Esophagus squamous epithelium (tissue), 5 donors: ENCODE data around the gene SSC4D. TPM values are rescaled to one million over a fixed set of nuclear protein-coding genes. Genes with fewer than 3 reads are reported as not detected.
"Not testable (repeated sequence)": the region's sequence is repeated elsewhere in the genome, so short reads cannot be mapped to it uniquely, and the experiment has no call there.

Experiments
- DNase-seq: peaks from one replicate; lab custom pipeline; 2025; lab: John Stamatoyannopoulos, UW
- H3K27ac ChIP-seq, 4 donors: fragments of 200-600 bp; sonication (generic); one replicate each; pipeline ENCODE4 v1.5.1; 2016 to 2019; ENCODE audit warnings: mild to moderate bottlenecking in 1 of 4
- H3K27me3 ChIP-seq, 4 donors: fragments of 200-600 bp; sonication (generic); 1 replicate in 3 of 4; 2 replicates in 1 of 4; pipeline versions ENCODE4 v1.5.1 to v1.6.0; 2017 to 2021; ENCODE audit warnings: antibody characterized with exemption in 1 of 4
- H3K36me3 ChIP-seq, 3 donors: fragments of 200-600 bp; sonication (generic); one replicate each; pipeline ENCODE4 v1.5.1; 2016 to 2019
- H3K4me1 ChIP-seq, 3 donors: fragments of 200-600 bp; sonication (generic); one replicate each; pipeline ENCODE4 v1.5.1; 2017 to 2019
- H3K4me3 ChIP-seq, 4 donors: fragments of 200-600 bp; sonication (generic); 1 replicate in 3 of 4; 2 replicates in 1 of 4; pipeline ENCODE4 v1.5.1; 2016 to 2019; ENCODE audit warnings: mild to moderate bottlenecking in 2 of 4, moderate library complexity in 1 of 4
- H3K9me3 ChIP-seq, 3 donors: fragments of 200-600 bp; sonication (generic); one replicate each; pipeline ENCODE4 v1.5.1; 2016 to 2019
- CTCF ChIP-seq, 6 experiments: fragments of 450-650 bp in 4 of 6; fragments of 200-600 bp in 2 of 6; sonication (generic) in 2 of 6; IDR thresholded peaks; one replicate each; pipeline ENCODE4 v1.5.1; 2016 to 2019; ENCODE audit warnings: antibody characterized with exemption in 6 of 6, mild to moderate bottlenecking in 4 of 6, moderate library complexity in 4 of 6
- POLR2A ChIP-seq, 4 donors: fragments of 450-650 bp; IDR thresholded peaks; one replicate each; pipeline ENCODE4 v1.6.1; 2017; ENCODE audit warnings: antibody characterized with exemption in 4 of 4, mild to moderate bottlenecking in 4 of 4, moderate library complexity in 3 of 4
- WGBS, 2 donors: methylation state at CpG; one replicate each; pipeline ENCODE4 v1.1.5; 2018; 5-methylcytosine and 5-hydroxymethylcytosine counted together
- intact Hi-C: fragments of 100-400 bp; cut with DNase I; formaldehyde crosslinking; loops from one replicate; pipeline ENCODE4 v1.15.0; 2022
- total RNA-seq, 4 donors: library from RNA; depleted of rRNA; stranded (reverse); fragments of >200 nt; gene quantifications; one replicate each; pipeline ENCODE4 v1.1.0, GENCODE V29; 2016
- donor health status: DM: yes; HTN: yes; CAD: no.

Gene SSC4D
- total RNA-seq: under 1 TPM in 1 of 4 donors, not detected in 3; 0.48 TPM

DNA sequence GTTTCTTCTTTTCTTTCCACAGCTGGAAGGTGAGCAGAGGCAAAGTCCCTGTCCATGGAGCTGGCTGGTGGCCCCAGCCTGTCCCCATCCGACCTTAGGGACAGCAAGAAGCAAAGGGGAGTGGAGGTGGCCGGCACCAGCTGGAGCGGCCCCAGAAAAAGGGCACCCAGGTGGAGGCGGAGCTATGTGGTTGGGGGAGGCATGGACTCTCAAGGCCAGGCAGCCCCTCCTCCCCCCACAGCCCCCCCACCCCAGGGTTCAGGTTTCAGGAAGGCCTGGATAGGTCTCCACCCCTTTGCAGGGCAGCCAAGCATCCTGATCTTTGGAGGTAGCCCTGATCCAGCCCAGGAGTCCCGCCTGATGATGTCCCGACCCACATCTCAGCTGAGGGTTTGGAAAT lies at the start of gene SSC4D:
TSS of gene SSC4D (minus strand) at position 161 of the 400 bp plus-strand sequence. CDS start 5,258 bp downstream, outside the sequence.
- Histone ChIP-seq H3K9me3 (no peaks in the 10 kb centered on the region), H3K4me1 (no peaks in the 10 kb centered on the region), H3K36me3 (no peaks in the 10 kb centered on the region), H3K4me3 (no peak within 1 kb of the TSS), H3K27ac (no peak within 1 kb of the TSS), H3K27me3 (no peaks in the 10 kb centered on the region)
- DNase-seq: no peak
- TF ChIP-seq CTCF (IDR thresholded peaks at IDR 0.05): no peak
- TF ChIP-seq POLR2A (IDR thresholded peaks at IDR 0.05): no peak
- WGBS, 2 donors: 81 to 91% methylated on average over 2 to 4 of the region's 6 CpGs
- intact Hi-C loops: no loop called here

GRCh38 chr7:76458504-76458903 lies 49.0 kb upstream of the SSC4D start:
- H3K27me3 ChIP-seq, DNase-seq, H3K27ac ChIP-seq, intact Hi-C loops, H3K4me3 ChIP-seq, H3K4me1 ChIP-seq, H3K36me3 ChIP-seq, H3K9me3 ChIP-seq: not testable (repeated sequence)
- WGBS, 2 donors: 25 to 55% methylated on average over 1 to 2 of the region's 4 CpGs

DNA sequence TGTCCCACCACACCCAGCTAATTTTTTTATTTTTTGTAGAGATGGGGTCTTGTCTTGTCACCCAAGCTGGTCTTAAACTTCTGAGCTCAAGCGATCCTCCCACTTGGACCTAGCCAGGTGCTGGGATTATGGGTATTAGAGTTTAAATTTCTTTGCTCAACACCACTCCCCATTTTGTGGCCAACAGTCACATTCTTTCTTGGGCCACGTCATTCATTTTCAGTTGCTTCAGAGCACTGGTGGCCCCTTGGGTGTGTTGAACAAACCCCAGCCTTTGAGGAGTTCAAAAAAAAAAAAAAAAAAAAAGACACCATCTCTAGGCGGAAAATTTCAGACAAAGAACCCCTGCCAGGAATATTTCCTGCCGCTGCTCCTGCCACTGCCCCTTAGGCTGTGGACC lies 47.5 kb upstream of the SSC4D start:
- H3K36me3 ChIP-seq, H3K4me1 ChIP-seq, H3K4me3 ChIP-seq, DNase-seq, H3K9me3 ChIP-seq, intact Hi-C loops, H3K27me3 ChIP-seq: not testable (repeated sequence)
- H3K27ac ChIP-seq: peak overlapping the region in 1 of 4 donors; percentile 36
- WGBS, 2 donors: no CpG with 5 or more reads among the region's 4 CpGs

- H3K27ac ChIP-seq: peak overlapping the region; percentile 70 to 76 (median 72)
- H3K4me1 ChIP-seq: peaks cover 0 to 26% (median 4%) of the 10 kb centered on the region in 3 donors
- intact Hi-C loops, H3K36me3 ChIP-seq, DNase-seq, H3K27me3 ChIP-seq, H3K4me3 ChIP-seq, H3K9me3 ChIP-seq: not testable (repeated sequence)
- WGBS, 2 donors: 0% methylated on average over 3 to 4 of the region's 5 CpGs
These were observed 36.1 kb upstream of the SSC4D start for GRCh38 chr7:76445577-76446008.

- DNase-seq: not testable (repeated sequence)
These were observed 34.3 kb upstream of the SSC4D start for GRCh38 chr7:76443846-76444245.

DNA sequence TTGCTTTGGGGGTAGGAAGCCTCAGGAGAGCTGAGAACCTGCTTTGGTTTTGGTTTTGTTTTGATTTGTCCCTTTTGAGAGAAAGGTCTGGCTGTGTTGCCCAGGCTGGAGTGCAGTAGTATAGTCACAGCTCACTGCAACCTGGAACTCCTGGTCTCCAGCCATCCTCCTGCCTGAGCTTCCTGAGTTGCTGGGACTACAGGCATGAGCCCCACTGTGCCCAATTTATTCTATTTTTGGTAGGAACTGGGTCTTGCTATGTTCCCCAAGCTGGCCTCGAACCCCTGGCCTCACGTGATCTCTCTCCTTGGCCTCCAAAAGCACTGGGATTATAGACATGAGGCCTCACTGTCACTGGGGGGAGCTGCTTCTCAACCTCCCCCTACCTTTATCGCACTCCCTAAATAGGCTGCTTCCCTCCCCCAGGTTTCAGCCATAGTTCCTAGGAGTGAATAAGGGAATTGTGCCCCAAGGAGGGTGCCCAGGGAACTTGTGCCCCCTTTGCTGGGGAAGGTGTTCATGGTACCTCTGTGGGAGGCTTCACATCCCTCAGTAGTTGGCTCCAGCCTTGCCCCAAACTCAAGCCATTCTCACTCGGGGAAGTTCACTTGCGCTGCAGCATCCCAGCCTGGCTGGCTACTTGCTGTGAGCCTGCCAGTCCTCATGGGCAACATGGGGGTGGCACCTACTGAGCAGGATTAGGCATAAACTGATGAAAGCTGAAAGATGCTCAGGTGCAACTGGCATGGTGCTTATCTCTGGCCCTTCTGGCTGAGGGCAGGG lies 33.4 kb upstream of the SSC4D start:
- intact Hi-C loops, H3K4me3 ChIP-seq, H3K27me3 ChIP-seq, H3K27ac ChIP-seq, DNase-seq, H3K36me3 ChIP-seq, H3K9me3 ChIP-seq: not testable (repeated sequence)
- WGBS, 2 donors: 60% methylated on average over 2 of the region's 5 CpGs; no CpG with 5 or more reads in 1 of the 2 donors
- H3K4me1 ChIP-seq: peaks cover 0 to 26% (median 4%) of the 10 kb centered on the region in 3 donors

More at GRCh38 chr7:76443846-76444245, 34.3 kb upstream of the SSC4D start:
- 14 to 24% methylated on average over 7 to 8 of the region's 12 CpGs for WGBS, 2 donors
- H3K4me3 ChIP-seq, intact Hi-C loops, H3K36me3 ChIP-seq, H3K27me3 ChIP-seq, H3K9me3 ChIP-seq: not testable (repeated sequence)
- Histone ChIP-seq H3K27ac (peak overlapping the region in 1 of 4 donors; percentile 21), H3K4me1 (peaks cover 0 to 26% (median 4%) of the 10 kb centered on the region in 3 donors)

DNA sequence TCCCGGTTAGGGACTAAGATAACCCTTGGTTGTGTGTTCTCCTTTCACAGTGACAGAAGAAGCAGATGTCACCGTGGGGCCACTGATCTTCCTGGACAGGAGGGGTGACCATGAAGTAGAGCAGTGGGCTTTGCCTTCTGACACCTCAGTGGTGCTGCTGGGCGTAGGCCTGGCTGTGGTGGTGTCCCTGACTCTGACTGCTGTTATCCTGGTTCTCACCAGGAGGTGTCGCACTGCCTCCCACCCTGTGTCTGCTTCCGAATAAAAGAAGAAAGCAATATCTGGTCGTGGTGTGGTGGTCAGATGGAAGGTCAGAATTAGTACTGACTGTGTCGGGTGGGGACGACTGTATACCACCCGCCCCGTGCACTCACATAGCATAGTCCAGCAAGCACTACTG lies 32.3 kb upstream of the SSC4D start:
- DNase-seq, H3K36me3 ChIP-seq, H3K27ac ChIP-seq, H3K4me3 ChIP-seq, H3K27me3 ChIP-seq, H3K9me3 ChIP-seq, intact Hi-C loops: not testable (repeated sequence)
- no CpG with 5 or more reads among the region's 10 CpGs for WGBS, 2 donors
- peaks cover 0 to 26% (median 4%) of the 10 kb centered on the region in 3 donors for H3K4me1 ChIP-seq

GRCh38 chr7:76440404-76440803 lies 30.9 kb upstream of the SSC4D start:
- H3K27ac ChIP-seq, intact Hi-C loops, H3K9me3 ChIP-seq, H3K27me3 ChIP-seq, H3K36me3 ChIP-seq, H3K4me3 ChIP-seq, DNase-seq: not testable (repeated sequence)
- H3K4me1 ChIP-seq: peaks cover 0 to 22% (median 4%) of the 10 kb centered on the region in 3 donors
- 94% methylated on average over 3 of the region's 4 CpGs; no CpG with 5 or more reads in 1 of the 2 donors for WGBS, 2 donors

DNA sequence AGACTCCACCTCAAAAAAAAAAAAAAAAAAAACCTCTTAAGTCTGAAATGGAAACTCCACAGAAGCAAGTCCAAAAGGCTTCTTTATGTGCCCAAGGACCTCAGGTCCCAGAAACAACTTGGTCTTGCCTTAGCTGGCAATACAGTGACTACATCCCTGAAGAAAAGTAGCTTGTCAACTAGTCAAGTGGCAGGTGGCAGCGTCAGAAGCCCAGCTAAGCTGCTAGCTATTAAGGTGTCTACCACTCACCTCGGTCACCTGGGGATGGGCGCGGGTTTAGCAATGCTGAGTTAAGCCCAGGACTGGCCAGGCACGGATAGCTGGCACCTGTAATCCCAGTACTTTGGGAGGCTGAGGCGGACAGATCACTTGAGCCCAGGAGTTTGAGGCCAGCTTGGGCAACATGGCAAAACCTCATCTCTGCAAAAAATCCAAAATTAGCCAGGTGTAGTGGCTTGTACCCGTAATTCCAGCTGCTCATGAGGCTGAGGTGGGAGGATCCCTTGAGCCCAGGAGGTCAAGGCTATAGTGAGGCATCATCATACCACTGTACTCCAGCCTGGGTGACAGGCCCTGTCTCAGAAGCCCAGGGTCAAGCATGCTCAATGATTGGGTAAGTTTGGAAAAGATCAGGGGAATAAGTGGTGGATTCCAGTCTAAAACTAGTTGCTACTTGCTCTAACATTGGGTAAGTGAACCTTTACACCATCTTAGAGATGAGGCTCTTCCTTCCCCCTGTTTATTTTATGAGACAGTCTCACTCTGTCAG lies 29.8 kb upstream of the SSC4D start:
- H3K27me3 ChIP-seq, H3K4me3 ChIP-seq, H3K27ac ChIP-seq, H3K9me3 ChIP-seq, DNase-seq, H3K36me3 ChIP-seq, intact Hi-C loops: not testable (repeated sequence)
- 80% methylated on average over 1 of the region's 7 CpGs; no CpG with 5 or more reads in 1 of the 2 donors for WGBS, 2 donors
- H3K4me1 ChIP-seq: peaks cover 0 to 13% (median 0%) of the 10 kb centered on the region in 3 donors
